GM18873 (cell line): ENCODE measurements around the gene IL2RA.
"Not testable (repeated sequence)": the region's sequence is repeated elsewhere in the genome, so short reads cannot be mapped to it uniquely, and the experiment has no call there.

Source experiments
- ATAC-seq: cut with Tn5 transposase; IDR thresholded peaks from one replicate; pipeline ENCODE4 v1.9.1; 2021; ENCODE audit warnings: mild to moderate bottlenecking, moderate library complexity, moderate number of reproducible peaks; ENCODE audit not compliant: unreplicated experiment, low FRiP score

The IL2RA gene

GRCh38 chr10:6044751-6045313 lies 17.3 kb downstream of the IL2RA start:
- ATAC-seq = peak; percentile 42

GRCh38 chr10:6044060-6044459 lies 18.1 kb downstream of the IL2RA start:
- ATAC-seq = no peak

- not testable (repeated sequence) for ATAC-seq
Observed at GRCh38 chr10:6043377-6043776, 18.8 kb downstream of the IL2RA start.

GRCh38 chr10:6040205-6040604 lies 22.0 kb downstream of the IL2RA start:
- ATAC-seq = no peak

GRCh38 chr10:6039711-6040110 lies 22.5 kb downstream of the IL2RA start:
- no peak for ATAC-seq

GRCh38 chr10:6038071-6038631 lies 24.0 kb downstream of the IL2RA start:
- no peak for ATAC-seq

GRCh38 chr10:6037422-6037821 lies 24.7 kb downstream of the IL2RA start:
- no peak for ATAC-seq

- no peak for ATAC-seq
Observed at GRCh38 chr10:6036861-6037321, 25.3 kb downstream of the IL2RA start.

- no peak for ATAC-seq
Observed at GRCh38 chr10:6035931-6036575, 26.1 kb downstream of the IL2RA start.

GRCh38 chr10:6035101-6035834 lies 26.9 kb downstream of the IL2RA start:
- no peak for ATAC-seq

- ATAC-seq = no peak
Observed at GRCh38 chr10:6034371-6034770, 27.8 kb downstream of the IL2RA start.

GRCh38 chr10:6033954-6034353 lies 28.2 kb downstream of the IL2RA start:
- no peak for ATAC-seq

GRCh38 chr10:6030940-6031339 lies 31.2 kb downstream of the IL2RA start:
- ATAC-seq = no peak

GRCh38 chr10:6030217-6030616 lies 31.9 kb downstream of the IL2RA start:
- no peak for ATAC-seq

GRCh38 chr10:6027929-6028328 lies 34.2 kb downstream of the IL2RA start:
- ATAC-seq = no peak

- no peak for ATAC-seq
Observed at GRCh38 chr10:6025683-6026255, 36.4 kb downstream of the IL2RA start.

- no peak for ATAC-seq
Observed at GRCh38 chr10:6024334-6024682, 37.9 kb downstream of the IL2RA start.

- ATAC-seq = no peak
Observed at GRCh38 chr10:6023661-6024333, 38.4 kb downstream of the IL2RA start.

- ATAC-seq = no peak
Observed at GRCh38 chr10:6022660-6023059, 39.5 kb downstream of the IL2RA start.

GRCh38 chr10:6020826-6021225 lies 41.3 kb downstream of the IL2RA start:
- ATAC-seq = no peak

GRCh38 chr10:6019796-6020195 lies 42.4 kb downstream of the IL2RA start:
- ATAC-seq = no peak
